8988T (cell line): Measurements from ENCODE around the gene OLFM1.
A peak's percentile ranks its signal among the peaks of the same experiment; 100 is the strongest.

ENCODE experiments used
- DNase-seq: peaks from one replicate; pipeline ENCODE4 v3.0.0; 2011

OLFM1 gene

DNA sequence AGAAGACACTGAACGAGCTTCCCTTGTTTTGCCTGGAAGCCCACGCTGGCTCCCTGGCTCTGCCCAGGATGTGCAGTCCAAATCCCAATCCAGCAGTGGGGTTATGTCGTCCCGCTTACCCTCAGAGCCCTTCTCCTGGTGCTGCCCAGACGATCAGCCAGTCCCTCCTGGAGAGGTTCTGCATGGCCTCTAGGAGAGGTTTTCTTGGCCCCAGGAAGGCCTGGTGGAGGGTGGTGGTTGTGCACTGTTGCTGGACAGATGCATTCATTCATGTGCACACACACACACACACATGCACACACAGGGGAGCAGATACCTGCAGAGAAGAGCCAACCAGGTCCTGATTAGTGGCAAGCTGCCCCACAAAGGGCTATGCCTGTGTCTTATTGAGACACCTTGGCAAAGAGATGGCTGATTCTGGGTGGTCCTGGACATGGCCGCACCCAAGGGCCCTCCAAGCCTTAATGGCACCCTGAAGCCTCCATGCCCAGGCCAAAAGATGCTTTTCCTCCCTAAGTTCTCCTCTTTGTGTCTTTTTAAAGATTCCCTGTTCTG, 10.5 kb upstream of the OLFM1 start:
- no peak for DNase-seq

DNA sequence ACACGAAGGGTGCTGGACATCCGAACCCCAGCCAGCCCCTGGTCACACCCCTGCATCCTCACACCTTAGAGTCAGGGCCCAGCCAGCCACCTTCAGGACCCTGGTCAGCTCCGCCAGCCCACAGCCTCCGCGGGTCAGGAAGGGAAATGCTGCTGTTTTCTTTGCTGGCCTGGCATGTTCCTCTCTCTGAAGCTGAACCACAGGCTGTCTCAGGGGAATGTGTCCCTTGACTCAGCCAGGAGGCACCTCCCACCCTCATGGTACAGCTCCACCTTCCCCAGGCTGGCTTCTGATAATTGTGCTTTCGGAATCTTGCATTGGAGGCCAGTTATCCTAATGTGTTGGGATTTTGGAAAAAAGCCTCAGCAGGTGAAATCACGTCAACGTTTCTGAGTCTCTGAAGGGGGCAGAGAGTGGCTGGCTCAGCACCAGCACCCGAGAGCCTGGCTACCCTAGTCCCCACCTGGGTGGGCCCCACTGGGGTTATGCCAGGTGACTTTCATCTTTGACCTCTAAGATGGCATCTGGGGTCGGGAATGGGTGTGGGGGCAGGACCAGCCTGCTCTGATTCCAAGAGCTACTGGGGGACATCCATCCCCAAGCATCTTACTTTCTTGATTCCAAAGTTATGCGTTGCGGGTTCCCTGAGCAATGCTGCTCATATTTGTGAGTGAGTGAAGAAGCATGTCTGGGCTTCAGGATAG, 9.8 kb upstream of the OLFM1 start:
- DNase-seq, result no peak

DNA sequence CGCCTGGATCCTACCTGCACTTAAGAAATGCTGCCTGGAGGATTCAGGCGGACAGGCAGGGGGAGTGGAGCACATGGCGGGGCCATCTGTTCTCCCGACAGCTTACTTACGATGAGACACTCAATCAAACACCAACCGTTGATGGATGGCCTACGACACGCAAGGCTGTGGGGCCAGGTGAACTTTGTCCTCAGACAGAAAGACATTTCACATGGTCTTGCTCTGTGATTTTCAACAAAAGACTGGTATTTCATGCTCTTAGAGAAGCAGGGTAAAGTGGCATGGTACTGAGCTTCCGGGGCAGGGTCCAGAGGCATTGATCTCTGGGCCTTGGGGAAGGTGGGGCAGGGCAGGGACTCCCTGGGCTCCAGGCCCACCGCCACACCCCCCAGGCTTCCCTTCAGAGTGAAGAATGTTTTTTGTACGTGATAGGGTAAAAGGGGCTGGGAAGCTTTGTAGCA, 9.1 kb upstream of the OLFM1 start:
- no peak for DNase-seq

DNA sequence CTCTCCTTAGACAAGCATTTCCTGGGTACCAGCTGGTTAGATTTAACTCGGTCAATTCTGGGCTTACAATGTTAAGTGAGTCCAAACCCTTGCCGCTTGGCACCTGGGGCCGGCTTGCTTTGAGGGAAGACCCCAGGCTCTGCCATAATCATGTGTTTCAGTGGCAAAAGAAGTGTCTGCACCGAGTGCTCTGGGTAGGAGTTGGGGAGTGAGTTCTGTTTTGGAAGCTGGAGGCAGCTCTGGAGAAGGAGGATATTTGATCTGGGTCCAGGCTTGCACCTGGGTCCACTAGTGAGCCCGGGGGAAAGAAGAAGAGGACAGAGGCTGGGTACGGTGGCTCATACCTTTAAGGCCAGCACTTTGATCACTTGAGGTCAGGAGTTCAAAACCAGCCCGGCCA, 8.4 kb upstream of the OLFM1 start:
- DNase-seq, result no peak

DNA sequence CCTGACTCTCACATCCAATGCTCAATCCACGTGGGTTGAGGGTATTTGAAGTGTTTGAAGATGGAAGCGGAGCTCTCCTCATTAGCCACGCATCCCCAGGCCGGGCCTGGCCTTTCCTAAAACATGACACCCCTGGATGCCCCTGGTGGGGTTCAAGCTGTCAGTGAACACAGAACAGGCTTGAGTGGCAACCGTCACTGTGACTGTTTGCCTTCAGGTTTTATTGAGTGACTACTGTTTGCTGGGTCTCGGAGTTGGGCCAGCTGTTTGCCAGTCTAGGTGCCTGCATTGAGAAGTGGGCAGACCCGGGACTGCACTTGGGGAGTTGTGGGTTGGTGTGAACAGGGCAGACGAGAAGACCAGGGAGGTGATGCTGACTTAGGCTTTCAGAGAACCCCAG, 7.8 kb upstream of the OLFM1 start:
- no peak for DNase-seq

DNA sequence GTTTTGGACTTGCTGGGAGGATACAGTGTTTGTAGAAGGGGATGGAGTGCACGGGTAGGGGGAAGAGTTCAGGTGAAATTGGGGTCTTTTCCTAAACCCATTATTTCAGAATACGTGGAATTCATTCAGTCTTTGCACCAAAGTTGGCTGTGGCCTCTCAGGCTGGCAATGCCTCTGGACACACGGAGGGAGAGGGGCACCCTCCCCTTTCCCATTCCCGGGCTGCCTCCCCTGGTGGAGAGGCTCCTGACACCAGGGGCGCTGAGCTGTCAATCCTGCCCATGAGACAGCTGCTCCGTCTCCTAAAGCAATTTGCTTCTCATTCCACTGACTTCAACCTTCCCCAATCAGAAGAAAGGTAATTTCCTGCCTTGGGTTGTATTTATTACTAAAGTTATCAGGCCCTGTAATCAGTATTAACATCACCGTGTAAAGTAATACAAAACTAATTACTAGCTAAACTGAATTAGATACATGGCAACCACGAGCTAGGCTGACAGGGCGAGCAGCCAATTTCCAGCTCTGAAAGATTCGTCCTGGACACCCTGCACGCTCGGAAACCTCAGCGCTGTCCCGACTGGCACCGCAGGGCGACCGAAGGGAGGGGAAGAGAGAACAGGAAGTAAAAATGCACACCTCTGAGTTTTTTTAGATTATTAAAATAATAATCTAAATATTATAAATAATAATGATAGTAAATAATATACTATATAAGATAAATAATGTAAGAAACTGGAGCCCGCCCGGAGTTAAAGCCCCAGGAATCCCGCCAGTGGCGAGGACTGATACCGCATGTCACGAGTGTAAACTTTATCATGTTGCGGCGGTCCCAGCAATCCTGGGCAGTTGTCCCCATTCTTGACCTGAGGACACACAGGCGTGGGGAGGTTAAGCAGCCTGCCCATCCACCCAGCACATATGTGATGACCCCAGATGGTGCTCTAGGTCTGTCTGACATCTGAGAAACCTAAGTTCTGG, 6.9 kb upstream of the OLFM1 start:
- no peak for DNase-seq

DNA sequence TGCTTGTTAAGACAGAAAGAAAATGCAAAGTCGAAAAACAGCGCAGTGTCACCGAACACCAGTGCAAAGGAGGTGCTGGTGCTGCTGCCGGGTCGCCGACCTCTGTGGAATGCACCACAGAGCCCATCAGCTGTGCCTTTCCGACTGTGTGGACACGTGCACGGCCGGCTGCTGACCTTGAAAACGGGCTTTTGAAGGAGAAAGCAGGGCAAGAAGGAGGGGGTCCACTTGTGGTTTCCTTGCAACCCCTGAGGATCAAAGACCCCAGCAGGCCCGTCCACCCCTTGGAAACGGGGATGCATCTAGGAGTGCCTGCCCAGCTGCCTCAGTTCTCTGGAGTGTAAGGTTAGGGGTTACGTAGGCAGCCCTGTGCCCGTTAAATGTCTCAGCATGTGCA, 6.2 kb upstream of the OLFM1 start:
- DNase-seq, result no peak

DNA sequence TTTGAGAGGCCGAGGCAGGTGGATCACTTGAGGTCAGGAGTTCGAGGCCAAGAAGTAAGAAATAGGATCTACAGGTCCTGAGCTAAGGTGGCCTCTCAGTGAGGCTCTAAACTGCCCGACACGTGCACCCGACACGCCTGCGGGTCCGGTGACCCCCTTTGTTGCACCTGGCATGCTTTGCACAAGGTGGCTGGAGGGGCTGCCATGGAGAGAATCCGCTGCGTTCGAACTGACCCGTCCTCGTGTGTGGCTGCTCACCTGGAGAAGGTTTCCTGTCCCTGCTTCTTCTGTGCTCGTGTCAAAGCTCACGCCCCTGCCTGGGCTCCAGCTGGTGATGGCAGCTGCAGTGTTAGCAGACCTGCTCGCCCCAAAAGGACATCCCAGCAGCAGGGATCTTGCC, 5.7 kb upstream of the OLFM1 start:
- DNase-seq, result no peak

DNA sequence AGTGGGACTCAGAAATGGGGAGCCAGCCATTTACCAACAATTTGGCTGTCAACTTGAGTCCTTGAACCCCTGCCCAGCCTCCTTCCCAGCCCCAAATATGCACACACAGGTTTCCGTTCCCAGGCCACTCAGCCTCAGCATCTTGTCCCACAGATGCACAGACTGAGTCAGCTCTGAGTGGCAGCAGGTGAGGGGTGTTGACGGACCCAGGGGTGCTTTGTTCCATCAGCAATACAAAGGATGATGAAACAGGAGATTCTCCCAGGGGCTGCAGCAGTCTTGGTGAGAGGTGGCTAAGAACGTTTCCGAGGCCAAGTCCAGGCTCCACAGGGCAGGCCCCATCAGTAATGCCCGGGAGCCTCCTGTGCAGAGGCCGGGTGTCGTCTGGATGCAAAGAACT, 4.9 kb upstream of the OLFM1 start:
- DNase-seq, result no peak

DNA sequence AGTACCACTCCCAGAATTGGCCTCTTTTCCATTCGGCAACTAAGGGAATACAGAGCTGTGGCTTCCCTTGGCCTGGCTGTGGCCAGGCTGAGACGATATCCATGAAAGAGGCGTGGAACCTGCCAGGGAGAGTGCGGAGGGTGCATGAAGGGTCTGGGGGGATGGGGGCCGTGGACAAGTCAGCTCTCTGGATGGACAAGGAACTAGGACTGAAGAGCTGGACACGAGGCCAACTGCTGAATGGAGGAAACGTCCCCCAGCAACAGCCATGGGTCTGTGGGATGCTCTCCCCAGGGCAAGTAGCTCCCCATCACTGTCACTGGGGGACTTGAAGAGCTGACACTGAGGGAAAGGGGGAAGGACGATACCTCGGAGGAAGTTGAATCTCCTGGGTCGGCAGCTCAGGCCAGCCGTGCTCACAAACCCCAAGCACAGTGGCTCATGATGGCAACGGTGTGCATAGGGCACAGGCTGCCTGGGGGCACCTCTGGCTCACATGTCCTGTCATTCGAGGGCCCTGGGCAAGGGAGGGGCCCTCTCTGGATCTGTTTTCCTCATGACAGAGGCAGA, 4.1 kb upstream of the OLFM1 start:
- no peak for DNase-seq

DNA sequence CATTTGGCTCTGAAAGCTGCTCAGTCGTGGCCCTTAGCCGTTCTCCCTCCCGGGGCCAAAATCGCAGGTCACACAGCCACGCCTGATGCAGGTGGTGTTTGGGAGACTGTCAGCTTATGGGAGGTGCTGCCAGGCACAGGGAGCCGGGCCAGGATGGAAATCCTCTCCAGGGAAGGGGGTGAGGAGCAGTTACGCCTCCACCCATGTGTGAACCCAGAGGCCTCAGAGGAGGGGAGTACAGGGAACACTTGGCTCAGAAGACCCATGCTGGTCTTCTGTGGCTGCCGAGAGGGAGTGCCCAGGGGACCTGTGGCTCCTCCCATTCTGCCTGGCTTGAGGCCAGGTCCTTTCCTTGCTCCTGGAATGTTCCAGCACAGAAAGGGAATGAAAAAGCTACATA, 3.6 kb upstream of the OLFM1 start:
- no peak for DNase-seq

DNA sequence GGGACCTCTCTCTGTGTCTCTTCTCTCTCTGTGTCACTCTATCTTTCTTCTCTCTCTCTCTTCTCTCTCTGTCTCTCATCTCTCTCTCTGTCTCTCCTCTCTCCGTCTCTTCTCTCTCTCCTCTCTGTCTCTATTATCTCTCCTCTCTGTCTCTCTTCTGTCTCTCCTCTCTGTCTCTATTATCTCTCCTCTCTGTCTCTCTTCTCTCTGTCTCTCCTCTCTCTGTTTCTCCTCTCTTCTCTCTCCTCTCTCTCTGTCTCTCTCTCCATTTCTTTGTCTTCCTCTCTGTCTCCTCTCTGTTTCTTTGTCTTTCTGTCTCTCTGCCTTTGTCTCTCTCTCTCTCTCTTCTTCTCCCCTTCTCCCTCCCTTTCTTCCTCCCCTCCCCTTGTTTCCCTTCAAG, 3.2 kb upstream of the OLFM1 start:
- DNase-seq, result no peak

DNA sequence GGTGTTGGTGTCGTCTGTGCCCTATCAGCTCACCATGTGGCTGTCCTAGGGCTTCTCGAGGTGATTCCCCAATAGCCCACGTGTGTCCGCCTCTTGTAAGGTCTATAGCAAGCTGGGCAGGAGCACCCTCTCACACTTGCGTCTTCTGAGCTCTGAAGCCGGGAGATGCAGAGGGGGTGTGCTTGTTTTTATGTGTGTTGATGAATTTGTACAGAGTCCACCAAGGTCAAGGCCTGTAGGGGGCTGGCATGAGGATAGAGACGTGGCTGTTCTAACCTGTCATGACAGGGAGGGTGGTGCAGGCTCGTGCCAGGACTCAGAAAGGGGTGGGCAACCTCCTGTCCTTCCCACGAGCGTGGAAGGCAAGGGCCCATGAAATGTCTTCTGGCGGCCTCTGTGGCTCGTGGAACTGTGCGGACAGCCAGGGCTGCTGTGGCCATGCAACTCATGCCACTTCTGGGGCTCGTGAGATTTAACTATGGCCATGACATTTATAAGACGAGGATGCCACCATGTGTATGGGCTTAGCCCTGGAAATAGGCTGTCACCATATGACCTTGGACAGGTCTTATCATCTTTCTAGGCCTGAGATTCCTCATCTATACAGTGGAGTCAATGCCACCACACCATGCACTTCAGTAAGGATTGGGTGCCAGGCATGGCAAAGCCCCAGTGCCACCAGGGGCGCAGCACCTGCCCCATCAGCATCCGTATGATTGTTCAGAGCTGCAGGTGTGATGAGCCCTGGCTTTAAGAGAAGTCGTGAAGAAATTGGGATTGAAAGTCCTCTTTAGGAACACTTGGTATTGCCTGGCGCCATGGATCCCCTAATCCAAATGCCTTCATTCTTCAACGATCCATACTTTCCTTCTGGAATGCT, 2.3 kb upstream of the OLFM1 start:
- no peak for DNase-seq

DNA sequence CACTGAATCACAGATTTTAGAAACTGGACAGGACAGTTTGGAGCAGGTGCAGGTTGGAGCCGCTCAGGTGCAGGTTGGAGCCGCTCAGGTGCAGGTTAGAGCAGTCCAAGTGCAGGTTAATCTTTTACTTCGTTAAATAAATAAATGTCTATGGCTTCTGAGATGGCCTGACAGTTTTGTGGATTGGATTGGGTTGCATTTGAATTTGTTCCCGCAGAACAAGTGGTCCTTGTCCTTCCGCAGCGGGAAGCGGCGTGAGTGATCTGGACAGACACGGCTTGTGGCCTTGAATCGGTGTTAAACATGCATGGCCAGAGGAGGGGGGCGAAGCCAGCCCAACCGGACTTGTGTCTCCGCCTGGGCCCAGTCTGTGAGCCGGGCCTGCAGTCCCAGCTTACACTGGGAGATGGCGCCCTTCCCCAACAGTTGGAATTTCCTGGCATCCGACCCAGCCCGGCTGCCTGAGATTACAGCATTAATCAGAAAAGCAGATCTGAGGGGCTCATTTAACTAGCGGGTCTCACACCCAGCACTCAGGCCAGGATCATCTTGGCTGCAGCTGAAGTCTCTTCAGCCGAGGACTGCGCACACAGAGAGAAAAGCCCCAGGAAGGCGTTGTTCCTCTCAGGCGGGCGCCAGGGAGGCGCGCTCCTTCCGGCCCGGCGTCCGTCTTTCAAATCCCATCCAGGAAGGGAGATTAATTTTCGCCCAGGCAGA, 1.5 kb upstream of the OLFM1 start:
- peak; percentile 94 for DNase-seq

DNA sequence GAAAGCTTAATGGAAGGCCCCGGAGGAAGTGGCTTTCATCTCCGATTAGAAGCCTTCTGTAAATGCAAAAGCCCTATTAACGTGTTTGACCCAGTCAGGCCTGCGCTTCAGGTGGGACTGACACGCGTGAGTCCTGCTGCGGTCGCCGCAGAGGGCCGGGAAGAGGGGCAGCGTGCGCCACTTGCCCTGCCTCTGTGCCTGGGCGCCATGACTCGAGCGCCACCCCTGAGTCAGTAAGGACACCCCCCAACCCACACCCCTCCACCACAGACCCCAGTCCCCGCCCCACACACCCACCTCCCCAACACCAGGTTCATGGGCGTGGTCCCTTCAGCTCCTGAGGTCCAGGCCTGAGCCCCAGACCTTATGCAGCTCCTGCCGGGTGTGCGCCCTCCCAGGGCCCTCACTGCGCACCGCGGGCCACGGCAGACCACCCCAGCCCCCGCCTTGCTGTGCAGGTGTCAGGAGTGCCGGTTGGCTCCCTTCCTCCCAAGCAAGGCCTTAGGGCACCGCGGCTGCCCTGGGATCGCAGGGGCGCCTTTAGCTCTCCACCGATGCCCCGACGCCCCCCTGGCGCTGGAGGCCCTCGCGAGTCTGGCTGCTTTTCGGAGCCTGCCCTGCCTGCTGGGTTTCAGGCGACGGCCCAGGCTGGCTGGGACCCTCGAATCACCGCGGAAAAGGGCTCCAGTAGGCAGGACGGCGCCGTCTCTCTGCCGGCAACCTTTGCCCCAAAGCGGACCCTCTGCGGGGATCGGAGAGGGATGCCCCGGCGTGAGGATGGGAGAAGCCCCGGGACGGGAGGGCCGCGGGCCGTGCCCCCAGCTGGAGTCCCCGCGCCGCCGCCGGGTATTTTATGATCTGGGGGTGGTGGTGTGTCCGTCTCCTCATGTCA, 625 bp upstream of the OLFM1 start:
- DNase-seq, result no peak

DNA sequence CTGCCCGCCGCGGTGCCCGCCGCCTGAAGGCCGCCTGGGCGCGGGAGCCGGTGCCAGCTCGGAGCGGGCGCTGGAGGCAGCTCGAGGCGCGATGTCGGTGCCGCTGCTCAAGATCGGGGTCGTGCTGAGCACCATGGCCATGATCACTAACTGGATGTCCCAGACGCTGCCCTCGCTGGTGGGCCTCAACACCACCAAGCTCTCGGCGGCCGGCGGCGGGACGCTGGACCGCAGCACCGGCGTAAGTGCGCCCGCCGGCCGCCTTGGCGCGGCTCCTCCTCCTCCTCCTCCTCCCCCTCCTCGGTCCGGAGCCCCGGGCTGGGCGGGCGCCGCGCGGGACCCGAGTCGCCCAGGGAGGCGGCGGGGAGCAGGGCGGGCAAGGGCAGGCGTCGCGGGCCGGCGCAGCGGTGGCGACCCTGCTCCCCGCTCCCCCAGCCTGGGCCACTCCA, 455 bp downstream of the OLFM1 start:
- DNase-seq, result no peak

DNA sequence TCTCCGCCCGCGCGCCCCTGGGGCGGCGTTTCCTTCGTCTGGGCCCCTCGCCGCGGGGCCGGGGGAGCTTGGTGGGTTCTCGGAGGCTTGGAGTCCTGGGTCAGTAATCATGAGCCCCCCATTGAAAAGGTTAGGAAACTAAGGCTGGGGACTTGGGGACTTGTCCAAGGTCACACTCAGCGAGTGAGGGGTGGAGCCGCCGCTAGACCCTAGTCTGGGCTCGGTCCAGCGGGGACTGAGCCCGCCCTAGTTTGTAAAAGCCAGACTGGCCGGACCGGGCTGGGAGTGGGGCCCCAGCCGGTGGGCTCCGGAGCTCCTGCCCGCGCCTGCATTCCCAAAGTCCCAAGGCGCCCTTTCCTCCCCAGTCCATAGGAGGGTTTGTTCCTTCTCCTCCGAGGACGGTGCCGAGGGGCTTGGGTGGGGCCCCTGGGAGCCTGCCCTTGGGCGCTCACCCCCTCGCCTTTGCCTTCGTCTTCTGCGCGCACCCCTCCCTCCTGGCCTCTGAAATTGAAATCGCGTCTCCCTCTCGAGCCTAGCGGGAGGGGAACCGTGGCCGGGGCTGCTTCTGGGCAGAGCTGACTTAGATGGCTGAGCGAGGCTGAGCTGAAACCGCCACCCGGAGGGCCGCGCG, 995 bp downstream of the OLFM1 start:
- no peak for DNase-seq

DNA sequence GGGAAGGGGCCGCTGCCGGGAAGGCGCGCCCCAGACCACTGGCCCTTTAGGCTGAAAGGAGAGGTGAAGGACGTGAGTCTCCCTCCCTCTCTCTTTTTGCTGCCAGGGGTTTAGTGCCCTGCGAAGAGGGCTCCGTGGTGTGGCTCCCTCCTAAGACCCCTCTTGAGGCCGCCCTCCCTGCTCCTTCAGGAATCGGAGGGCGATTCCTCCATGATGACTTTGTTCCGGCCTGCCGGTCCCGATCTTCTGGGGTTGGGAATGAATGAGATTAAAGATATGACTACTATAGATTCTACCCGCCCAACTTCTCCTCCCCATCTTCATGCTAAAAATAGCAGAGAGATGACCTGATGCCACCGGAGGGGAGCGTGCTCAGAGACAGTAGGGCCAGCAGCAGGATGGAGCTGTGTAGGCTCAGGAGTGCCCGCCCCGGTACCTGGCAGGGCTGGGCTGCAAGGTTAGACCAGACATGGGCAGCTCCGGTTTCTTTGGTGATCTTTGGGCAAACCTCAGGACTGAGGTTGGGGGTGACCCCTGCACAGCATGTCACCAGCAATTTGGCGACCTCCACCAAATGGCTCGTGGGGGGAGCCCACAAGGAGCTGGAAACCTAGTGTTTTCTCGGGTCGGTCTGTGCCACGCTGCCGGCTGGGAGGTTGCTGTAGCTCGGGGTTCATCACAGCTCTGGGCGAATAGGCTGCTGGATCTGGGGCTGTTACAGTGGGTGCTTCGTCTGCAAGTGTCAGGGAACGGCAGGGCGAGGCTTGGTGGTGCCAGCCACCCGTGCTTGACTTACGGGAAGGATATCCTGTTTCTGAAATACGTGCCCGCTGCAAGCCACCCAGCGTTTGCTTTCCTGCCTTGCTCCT, 1.7 kb downstream of the OLFM1 start:
- no peak for DNase-seq

DNA sequence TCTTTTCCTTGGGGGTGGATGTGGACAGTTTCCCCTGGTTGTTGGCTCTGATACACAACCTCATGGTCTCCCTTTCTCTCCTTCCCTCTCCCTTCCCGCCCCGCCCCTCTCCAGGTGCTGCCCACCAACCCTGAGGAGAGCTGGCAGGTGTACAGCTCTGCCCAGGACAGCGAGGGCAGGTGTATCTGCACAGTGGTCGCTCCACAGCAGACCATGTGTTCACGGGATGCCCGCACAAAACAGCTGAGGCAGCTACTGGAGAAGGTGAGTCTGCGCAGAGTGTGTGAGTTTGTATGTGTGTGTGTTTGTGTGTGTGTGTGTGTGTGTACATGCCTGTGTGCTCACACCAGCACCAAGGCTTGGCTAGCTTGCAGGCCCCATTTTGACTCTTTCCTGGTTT, 2.6 kb downstream of the OLFM1 start:
- DNase-seq, result no peak
